SKM-1 treated with dmso at 0.1 percent for 144 hours (cell line): ENCODE measurements around the gene APELA.
"Not testable (repeated sequence)": the region's sequence is repeated elsewhere in the genome, so short reads cannot be mapped to it uniquely, and the experiment has no call there.

ENCODE experiments used
- DNase-seq: peaks from one replicate; lab custom pipeline; 2025; ENCODE audit not compliant: unreplicated experiment; lab: John Stamatoyannopoulos, UW

Gene APELA

DNA sequence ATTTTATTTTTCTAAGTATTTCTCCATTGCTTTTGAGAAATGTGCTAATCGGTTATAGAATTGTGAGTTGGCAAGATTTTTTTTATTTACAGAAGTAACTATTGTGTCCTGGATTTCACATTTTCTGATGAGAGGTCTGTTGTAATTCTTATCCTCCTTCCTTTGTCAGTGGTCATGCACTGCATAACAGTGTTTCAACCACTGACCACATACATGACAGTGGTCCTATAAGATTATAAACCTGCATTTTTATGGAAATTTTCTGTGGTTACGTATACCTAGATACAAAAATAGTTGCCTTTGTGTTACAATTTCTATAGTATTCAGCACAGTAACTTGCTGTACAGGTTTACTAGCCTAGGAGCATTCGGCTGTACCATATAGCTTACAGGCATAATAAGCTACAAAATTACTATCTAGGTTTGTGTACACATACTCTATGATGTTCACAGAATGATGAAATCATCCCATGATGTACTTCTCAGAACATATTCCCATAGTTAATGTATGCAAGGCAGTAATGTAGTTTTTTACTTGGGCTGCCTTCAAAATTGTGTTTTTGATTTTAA lies 47.8 kb downstream of the APELA start:
- DNase-seq = peak; percentile 4

DNA sequence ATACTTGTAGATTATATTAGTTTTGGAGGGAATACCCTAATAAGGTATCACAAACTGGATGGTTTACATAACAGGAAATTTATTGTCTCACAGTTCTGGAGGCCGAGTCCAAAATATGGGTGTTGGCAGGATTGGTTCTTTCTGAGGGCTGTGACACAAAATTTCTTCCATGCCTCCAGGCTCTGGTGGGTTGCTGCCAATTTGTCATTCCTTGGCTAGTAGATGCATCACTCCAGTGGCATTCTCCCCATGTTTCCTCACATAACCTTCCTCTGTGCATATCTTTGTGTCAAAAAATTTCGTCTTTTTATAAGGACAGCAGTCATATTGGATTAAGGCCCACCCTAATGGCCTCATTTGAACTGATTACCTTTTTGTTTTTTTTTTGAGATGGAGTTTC lies 49.3 kb downstream of the APELA start:
- DNase-seq = no peak

- DNase-seq = not testable (repeated sequence)
Measured at GRCh38 chr4:164927101-164927500, 50.1 kb downstream of the APELA start.

- DNase-seq = no peak
Measured at GRCh38 chr4:164930647-164931046, 53.7 kb downstream of the APELA start.

DNA sequence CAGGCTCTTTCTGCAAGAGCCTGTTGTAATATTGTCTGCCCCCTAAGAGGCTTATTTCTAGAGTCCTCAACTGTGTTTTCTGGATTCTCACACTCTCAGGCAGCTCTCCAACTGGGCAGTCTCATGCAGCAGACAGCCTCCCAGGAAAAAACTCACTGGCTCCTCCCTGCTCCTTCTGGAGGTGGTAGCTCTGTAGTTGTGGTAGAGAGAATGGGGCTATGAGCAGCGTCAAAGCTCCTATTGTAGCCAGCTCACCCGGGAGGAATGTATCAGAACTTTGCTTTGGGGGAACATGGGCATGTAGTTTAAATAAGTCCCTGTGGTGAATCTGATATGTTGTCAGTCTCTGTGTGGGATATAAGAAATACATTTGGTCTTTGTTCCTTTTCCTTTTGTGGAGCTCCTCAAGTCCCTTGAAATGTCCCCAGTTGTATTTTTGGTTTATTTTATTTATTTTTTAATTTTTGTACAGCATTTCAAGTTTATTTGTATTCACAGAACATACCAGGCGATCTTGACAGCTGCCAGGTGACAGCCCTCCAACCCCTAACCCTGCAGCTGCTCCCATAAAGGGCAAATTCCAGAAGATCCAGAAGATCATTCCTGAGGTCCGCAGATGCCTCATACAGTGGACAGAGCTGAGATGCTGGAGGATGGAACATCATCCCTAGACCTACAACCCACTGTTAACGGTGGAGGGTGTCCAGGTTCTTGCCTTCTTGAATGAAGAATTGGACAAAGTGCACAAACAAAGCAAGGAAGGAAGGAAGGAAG lies 54.8 kb downstream of the APELA start:
- DNase-seq = no peak

DNA sequence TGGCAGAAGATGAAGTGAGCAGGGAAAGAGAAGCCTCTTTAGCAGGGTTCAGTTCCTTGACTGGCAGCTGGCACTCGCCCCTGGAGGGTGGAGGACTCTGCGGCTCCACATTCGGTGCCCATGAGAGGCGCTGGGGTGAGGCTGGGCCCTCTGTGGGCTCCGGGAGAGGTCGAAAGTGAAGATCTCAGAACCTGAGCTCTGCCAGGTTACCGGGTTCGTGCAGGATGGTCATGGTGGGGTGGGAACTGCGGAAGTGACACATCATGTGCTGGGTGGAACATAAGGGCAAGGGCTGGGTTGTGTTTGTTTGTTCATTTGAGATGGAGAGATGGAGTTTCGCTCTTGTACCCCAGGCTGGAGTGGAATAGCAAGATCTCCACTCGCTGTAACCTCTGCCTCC lies 56.3 kb downstream of the APELA start:
- DNase-seq = no peak

DNA sequence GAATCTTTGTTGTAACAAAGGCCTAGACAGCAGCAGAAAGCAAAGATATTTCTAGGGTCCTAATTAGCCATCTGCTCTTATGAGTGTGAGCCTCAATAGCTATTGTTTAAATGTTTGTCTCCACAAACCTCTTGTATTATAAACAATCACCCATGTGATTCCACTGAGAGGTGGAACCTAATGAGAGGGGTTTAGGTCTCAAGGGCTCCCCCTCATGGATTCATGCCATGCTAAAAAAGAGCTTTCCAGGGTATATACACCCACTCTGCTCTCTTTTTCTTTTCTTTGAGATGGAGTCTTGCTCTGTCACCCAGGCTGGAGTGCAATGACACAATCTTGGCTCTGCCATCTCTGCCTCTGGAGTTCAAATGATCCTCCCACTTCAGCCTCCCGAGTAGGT lies 58.4 kb downstream of the APELA start:
- peak; percentile 24 for DNase-seq

DNA sequence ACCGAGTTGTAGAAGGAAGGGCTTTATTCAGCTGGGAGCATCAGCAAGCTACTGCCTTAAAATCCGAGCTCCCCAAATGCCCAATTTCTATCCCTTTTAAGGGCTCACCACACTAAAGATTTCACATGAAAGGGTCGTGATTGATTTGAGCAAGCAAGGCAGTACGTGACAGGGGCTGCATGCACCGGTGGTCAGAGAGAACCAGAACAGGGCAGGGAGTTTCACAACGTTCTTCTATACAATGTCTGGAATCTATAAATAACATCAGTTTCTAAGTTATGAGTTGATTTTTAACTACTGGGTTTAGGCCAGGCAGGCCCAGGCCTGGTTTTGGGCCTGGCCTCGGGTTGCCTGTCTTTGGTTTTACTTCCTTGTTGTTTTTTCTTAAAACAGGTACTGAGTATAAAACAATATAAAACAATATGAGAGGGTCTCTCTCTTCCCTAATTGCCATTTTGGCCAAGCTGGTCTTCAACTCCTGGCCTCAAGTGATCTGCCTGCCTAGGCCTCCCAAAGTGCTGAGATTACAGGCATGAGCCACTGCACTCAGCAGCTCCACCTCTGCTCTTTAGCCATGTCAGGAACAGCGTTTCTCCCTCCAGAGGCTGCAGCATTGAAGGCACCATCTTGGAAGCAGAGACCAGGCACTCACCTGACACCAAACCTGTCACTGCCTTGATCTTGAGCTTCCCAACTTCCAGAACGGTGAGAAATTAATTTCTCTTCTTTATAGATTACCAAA lies 59.1 kb downstream of the APELA start:
- DNase-seq = not testable (repeated sequence)

- no peak for DNase-seq
Measured at GRCh38 chr4:164937576-164938270, 60.7 kb downstream of the APELA start.

- DNase-seq = no peak
Measured at GRCh38 chr4:164943192-164943591, 66.2 kb downstream of the APELA start.

DNA sequence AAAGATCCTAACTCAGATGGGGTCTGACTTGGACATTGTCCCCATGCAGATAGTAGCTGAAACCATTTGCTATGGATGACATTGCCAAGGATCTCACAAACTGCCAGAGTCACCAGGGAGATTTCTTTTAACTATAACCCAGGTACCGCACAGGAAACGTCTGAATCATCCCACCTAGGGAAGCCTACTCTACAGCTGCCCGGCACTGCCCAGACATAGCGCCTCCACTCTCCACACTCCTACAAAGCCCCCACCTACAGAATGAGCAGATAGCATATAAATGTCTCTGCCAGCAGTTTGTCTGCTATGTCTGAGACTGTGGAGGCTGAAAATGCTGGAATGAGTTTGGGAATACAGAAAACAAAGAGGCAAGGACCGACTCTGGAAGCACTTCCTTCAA lies 68.2 kb downstream of the APELA start:
- DNase-seq = no peak

GRCh38 chr4:164946810-164947209 lies 69.8 kb downstream of the APELA start:
- DNase-seq = no peak
